HepG2 (cell line): ENCODE results near the gene TTC24. TPM values are rescaled to one million over a fixed set of nuclear protein-coding genes. Genes with fewer than 3 reads are reported as not detected.

Experiments used
- ATAC-seq: fragments of 200-7000 bp; cut with Tn5 transposase; 3 replicates; pipeline ENCODE4 v1.9.1; 2020; ENCODE audit warnings: mild to moderate bottlenecking, moderate library complexity
- BruUV-seq: library from RNA; stranded (reverse); fragments of 400-500 nt; replicated peaks from 2 replicates; lab custom pipeline; 2021; lab: Mats Ljungman, UMichigan
- CTCF ChIA-PET: fragments of 300-600 bp; formaldehyde crosslinking; extraction: SDS; loops from one replicate; lab custom pipeline; 2021; ENCODE audit warnings: low total read pairs, inconsistent platforms, low intra/inter-chr PET ratio; lab: Yijun Ruan, JAX
- POLR2A ChIA-PET: fragments of 350-600 bp; sonication (Branson Sonifier 250); formaldehyde crosslinking; loops from one replicate; lab custom pipeline; 2020; ENCODE audit warnings: antibody characterized with exemption, inconsistent platforms; lab: Yijun Ruan, JAX
- DNase-seq: peaks from one replicate; pipeline ENCODE4 v3.0.0-alpha.2; 2015; ENCODE audit warnings: low spot score
- FAIRE-seq: peaks from 3 replicates; lab custom pipeline; 2011; peaks lifted over from hg19 to GRCh38; lab: Jason Lieb, UNC
- H2AFZ ChIP-seq: one replicate; pipeline ENCODE4 v1.6.1; 2011; ENCODE audit warnings: low read length, inconsistent platforms
- H3K27ac ChIP-seq: fragments of 300-600 bp; 3 replicates; pipeline ENCODE4 v1.8.0; 2011; ENCODE audit warnings: mixed run types, mild to moderate bottlenecking, mixed read lengths, low read length, inconsistent platforms; ENCODE audit not compliant: insufficient read depth; ENCODE audit errors: extremely low read length
- H3K27me3 ChIP-seq, 2 experiments: fragments of 200-600 bp in 1 of 2; 2 replicates in 1 of 2; 3 replicates in 1 of 2; pipeline versions ENCODE4 v1.6.0 to v1.8.0; 2011; ENCODE audit warnings: low read length in 2 of 2, mild to moderate bottlenecking in 2 of 2, moderate library complexity in 2 of 2, inconsistent platforms in 1 of 2; ENCODE audit not compliant: insufficient read depth in 2 of 2, control insufficient read depth in 1 of 2
- H3K36me3 ChIP-seq, 2 experiments: fragments of 200-600 bp in 1 of 2; replicated peaks in 1 of 2; 2 replicates in 1 of 2; 3 replicates in 1 of 2; pipeline versions ENCODE4 v1.5.1 to v1.8.0; 2011; ENCODE audit warnings: low read length in 2 of 2, inconsistent platforms in 1 of 2; ENCODE audit not compliant: insufficient read depth in 2 of 2, control insufficient read depth in 1 of 2
- H3K4me1 ChIP-seq: 2 replicates; pipeline ENCODE4 v1.5.1; 2012; ENCODE audit warnings: low read length, inconsistent platforms; ENCODE audit not compliant: insufficient read depth
- H3K4me2 ChIP-seq: 2 replicates; pipeline ENCODE4 v1.6.0; 2011; ENCODE audit warnings: low read depth, low read length, inconsistent platforms
- H3K4me3 ChIP-seq, 3 experiments: fragments of 200-600 bp in 1 of 3; sonication (generic), shearing (Covaris generic) in 1 of 3; replicated peaks in 1 of 3; 2 replicates each; pipeline ENCODE4 v1.5.1; 2011 to 2016; ENCODE audit warnings: low read length in 3 of 3, inconsistent platforms in 2 of 3, low read depth in 2 of 3, mild to moderate bottlenecking in 2 of 3, control low read depth in 1 of 3, mixed read lengths in 1 of 3; ENCODE audit not compliant: insufficient read depth in 1 of 3
- H3K79me2 ChIP-seq: one replicate; pipeline ENCODE4 v1.6.1; 2011; ENCODE audit warnings: low read length, inconsistent platforms; ENCODE audit not compliant: insufficient read depth
- H3K9ac ChIP-seq: 2 replicates; pipeline ENCODE4 v1.6.0; 2011; ENCODE audit warnings: mild to moderate bottlenecking, low read depth, low read length, inconsistent platforms; ENCODE audit not compliant: insufficient read depth
- H3K9me3 ChIP-seq: 2 replicates; pipeline ENCODE4 v1.5.1; 2012; ENCODE audit warnings: mild to moderate bottlenecking, low read length
- H4K20me1 ChIP-seq: 2 replicates; pipeline ENCODE4 v1.6.0; 2011; ENCODE audit warnings: inconsistent platforms, mild to moderate bottlenecking, low read length, moderate library complexity; ENCODE audit not compliant: insufficient read depth
- ARHGAP35 ChIP-seq: sonication (generic); formaldehyde crosslinking; IDR thresholded peaks from 2 replicates; pipeline ENCODE4 v1.9.0; 2022; ENCODE audit warnings: mild to moderate bottlenecking, inconsistent platforms, moderate library complexity, missing genetic modification reagents, borderline replicate concordance
- EEA1 ChIP-seq: sonication (generic); formaldehyde crosslinking; IDR thresholded peaks from 2 replicates; pipeline ENCODE4 v1.5.1; 2020; ENCODE audit warnings: mild to moderate bottlenecking, missing genetic modification reagents, borderline replicate concordance
- HMGXB3 ChIP-seq: sonication (generic); formaldehyde crosslinking; IDR thresholded peaks from 2 replicates; pipeline ENCODE4 v1.4.0; 2020; ENCODE audit warnings: missing genetic modification reagents, borderline replicate concordance
- KLF13 ChIP-seq: sonication (generic); formaldehyde crosslinking; IDR thresholded peaks from 2 replicates; pipeline ENCODE4 v1.4.0; 2020; ENCODE audit warnings: mild to moderate bottlenecking, missing genetic modification reagents
- PAF1 ChIP-seq: IDR thresholded peaks from 2 replicates; pipeline ENCODE4 v1.6.1; 2016; ENCODE audit warnings: missing genetic modification reagents, missing compliant biosample characterization
- RERE ChIP-seq: IDR thresholded peaks from 2 replicates; pipeline ENCODE4 v1.6.1; 2016; ENCODE audit warnings: low read depth, missing genetic modification reagents, missing compliant biosample characterization
- SOX13 ChIP-seq, 3 experiments: fragments of 450-650 bp in 1 of 3; sonication (generic) in 1 of 3; formaldehyde crosslinking in 1 of 3; IDR thresholded peaks in 2 of 3; conservative IDR thresholded peaks in 1 of 3; 2 replicates each; pipeline versions ENCODE4 v1.5.0 to v1.6.1; 2016 to 2020; ENCODE audit warnings: antibody characterized with exemption in 1 of 3, mild to moderate bottlenecking in 1 of 3, missing compliant biosample characterization in 1 of 3, missing genetic modification reagents in 1 of 3, moderate library complexity in 1 of 3
- ZBTB33 ChIP-seq: sonication (generic); formaldehyde crosslinking; IDR thresholded peaks from 2 replicates; pipeline ENCODE4 v1.4.0; 2020; ENCODE audit warnings: missing genetic modification reagents
- ZMYM3 ChIP-seq: sonication (generic); formaldehyde crosslinking; IDR thresholded peaks from 2 replicates; pipeline ENCODE4 v1.5.1; 2020; ENCODE audit warnings: mild to moderate bottlenecking, missing genetic modification reagents
- ZNF331 ChIP-seq: sonication (generic); formaldehyde crosslinking; IDR thresholded peaks from 2 replicates; pipeline ENCODE4 v1.4.0; 2020; ENCODE audit warnings: missing genetic modification reagents
- ZNF430 ChIP-seq: sonication (generic); formaldehyde crosslinking; IDR thresholded peaks from 2 replicates; pipeline ENCODE4 v1.9.0; 2021; ENCODE audit warnings: mild to moderate bottlenecking, missing genetic modification reagents
- WGBS: methylation state at CpG from one replicate; pipeline ENCODE4 v1.1.6; 2017; ENCODE audit warnings: low lambda C conversion rate; 5-methylcytosine and 5-hydroxymethylcytosine counted together
- in situ Hi-C: cut with HindIII; loops from 2 replicates; pipeline ENCODE4 v1.10.0; 2017; ENCODE audit warnings: low pct_unique_long_range_greater_than_20kb; ENCODE audit not compliant: extremely low pct_ligation_motif_present
- intact Hi-C: fragments of 100-400 bp; cut with micrococcal nuclease; formaldehyde crosslinking; loops from one replicate; pipeline ENCODE4 v1.10.0; 2022; ENCODE audit not compliant: unreplicated experiment
- polyA plus RNA-seq, 8 experiments: library from polyadenylated mRNA; depleted of rRNA in 3 of 8; stranded (reverse) in 7 of 8; unstranded in 1 of 8; fragments of >200 nt; fragmentation: Illumina TruSeq in 4 of 8; extraction: Trizol in 4 of 8; gene quantifications; 2 replicates each; pipeline versions ENCODE4 v1.2.1 to v1.2.3, GENCODE V29; 2011 to 2016; ENCODE audit warnings: low read depth in 4 of 8, missing spikeins in 1 of 8, mixed read lengths in 1 of 8; ENCODE audit not compliant: insufficient read depth in 1 of 8
- total RNA-seq, 5 experiments: library from RNA; depleted of rRNA; stranded (reverse); fragments of >200 nt; fragmentation: Illumina TruSeq; extraction: Trizol; gene quantifications; 2 replicates each; pipeline ENCODE4 v1.2.3, GENCODE V29; 2016; ENCODE audit warnings: low read depth in 1 of 5

Gene TTC24
- total and polyA plus RNA-seq, 2 of the 13 experiments (the other 11 are each of a cell fraction or from before 2014, with no cell fraction given) = 0.13 to 0.18 TPM

GRCh38 chr1:156577550-156577949 is 2.0 kb upstream of the TTC24 start (continued):
- TF ChIP-seq ZBTB33 (CRISPR knock-in tag) (no peak), ZNF430 (no peak), ZNF331 (CRISPR knock-in tag) (no peak), HMGXB3 (CRISPR knock-in tag) (no peak)

- no peak overlapping the region for H3K27ac ChIP-seq
- H3K4me3 ChIP-seq = no peak overlapping the region
- WGBS = 10% methylated on average over 7 of the region's 7 CpGs
- CTCF ChIA-PET = no interaction called here
- no peaks in the 10 kb centered on the region for H3K9me3 ChIP-seq
- no peak overlapping the region for H3K9ac ChIP-seq
- H3K4me1 ChIP-seq = peaks cover 18% of the 10 kb centered on the region
- DNase-seq (no peak), FAIRE-seq (no peak), ATAC-seq (no peak)
- 0 out of 2 replicates have a peak overlapping the region, but pooled peaks have one; percentile 1 for H3K4me2 ChIP-seq
- in situ Hi-C loops = no loop called here
- no peaks in the 10 kb centered on the region for H4K20me1 ChIP-seq
- BruUV-seq = no TSS peak
- intact Hi-C loops = no loop called here
- POLR2A ChIA-PET = no interaction called here
- H3K79me2 ChIP-seq = no peaks in the 10 kb centered on the region
- peaks cover 6 to 38% of the 10 kb centered on the region in 2 experiments; a peak in 4 of 5 replicates for H3K27me3 ChIP-seq
- no peak overlapping the region for H2AFZ ChIP-seq
- no peaks in the 10 kb centered on the region for H3K36me3 ChIP-seq
- TF ChIP-seq ZMYM3 (CRISPR knock-in tag) (no peak), ARHGAP35 (CRISPR knock-in tag) (no peak), EEA1 (CRISPR knock-in tag) (no peak), RERE (CRISPR knock-in tag) (no peak), KLF13 (CRISPR knock-in tag) (no peak), PAF1 (no peak), SOX13 (IDR thresholded peaks at IDR 0.05) (no peak), SOX13 (CRISPR knock-in tag; conservative IDR thresholded peaks at IDR 0.05 in 1 of 2, IDR thresholded peaks at IDR 0.05 in 1 of 2) (no peak)
Observed at GRCh38 chr1:156578055-156578454, 1.5 kb upstream of the TTC24 start.
